GM19193 (cell line): ENCODE measurements around the gene MAPKAPK5.

ENCODE experiments used
- POLR2A ChIP-seq: IDR thresholded peaks from 4 replicates; pipeline ENCODE4 v1.6.1; 2011; ENCODE audit not compliant: insufficient read depth, insufficient read length; ENCODE audit errors: extremely low read depth

The MAPKAPK5 gene

DNA sequence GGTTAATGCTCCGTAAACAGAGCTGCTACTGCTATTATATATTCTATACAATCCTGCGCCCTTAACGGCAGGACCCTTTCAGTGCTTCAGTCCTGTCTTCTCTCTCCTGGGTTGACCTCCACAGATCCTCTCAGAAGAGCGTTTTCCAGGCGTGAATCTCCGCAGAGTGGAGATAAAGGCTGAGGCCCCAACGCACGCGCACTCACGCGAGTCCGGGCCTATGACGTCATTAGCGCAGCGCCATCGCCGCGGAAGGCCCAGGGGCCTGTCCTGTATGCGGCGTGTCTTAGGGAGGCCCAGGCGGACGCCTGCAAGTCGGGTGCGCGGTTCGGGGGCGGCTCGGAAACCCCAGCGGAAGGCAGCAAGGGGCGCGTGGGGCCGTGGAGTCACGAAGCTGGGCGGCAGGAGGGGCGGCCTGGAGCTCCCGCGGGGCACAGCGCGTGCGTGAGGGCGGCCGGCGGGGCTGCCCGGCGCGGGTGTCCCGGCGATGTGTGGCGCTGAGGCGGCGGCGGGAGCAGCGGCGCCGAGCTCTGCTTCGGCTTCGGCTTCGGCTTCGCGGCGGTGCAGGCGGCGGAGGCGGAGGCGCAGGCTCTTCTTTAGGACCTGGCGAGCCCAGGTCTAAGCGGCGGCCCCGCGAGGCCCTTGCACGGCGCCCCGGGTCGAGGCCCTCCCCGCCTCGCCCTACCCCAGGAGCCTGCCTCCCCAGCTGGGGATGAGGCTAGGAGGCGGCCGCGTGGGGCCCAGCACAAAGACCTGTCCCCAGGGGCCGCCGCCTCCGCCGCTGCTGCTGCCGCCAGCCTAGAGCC is at the start of gene MAPKAPK5:
MAPKAPK5 (plus strand) TSS at position 479 of the 806 bp plus-strand sequence. CDS start 506 bp downstream, outside the sequence.
- TF ChIP-seq POLR2A = peak; percentile 91

- no peak for TF ChIP-seq POLR2A
These were observed 49.2 kb upstream of the MAPKAPK5 start for GRCh38 chr12:111792856-111793235.

DNA sequence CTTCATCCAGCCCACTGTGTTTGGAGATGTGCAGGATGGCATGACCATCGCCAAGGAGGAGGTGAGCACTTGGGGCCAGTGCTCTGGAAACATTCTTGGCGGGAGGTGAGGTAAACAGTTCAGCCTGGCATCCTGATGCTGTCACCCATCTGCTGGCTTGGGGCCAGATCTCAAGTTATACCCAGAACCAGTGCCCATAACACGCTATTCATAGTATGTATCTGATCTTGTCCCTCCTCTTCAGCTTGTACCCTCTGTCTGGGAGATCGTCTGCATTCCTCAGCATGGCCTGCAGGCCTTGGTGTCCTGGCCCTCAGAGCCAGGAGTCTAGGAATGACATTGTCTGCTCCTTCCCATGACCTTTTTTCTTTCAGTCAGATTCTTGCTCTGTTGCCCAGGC is 43.8 kb upstream of the MAPKAPK5 start:
- TF ChIP-seq POLR2A = no peak

DNA sequence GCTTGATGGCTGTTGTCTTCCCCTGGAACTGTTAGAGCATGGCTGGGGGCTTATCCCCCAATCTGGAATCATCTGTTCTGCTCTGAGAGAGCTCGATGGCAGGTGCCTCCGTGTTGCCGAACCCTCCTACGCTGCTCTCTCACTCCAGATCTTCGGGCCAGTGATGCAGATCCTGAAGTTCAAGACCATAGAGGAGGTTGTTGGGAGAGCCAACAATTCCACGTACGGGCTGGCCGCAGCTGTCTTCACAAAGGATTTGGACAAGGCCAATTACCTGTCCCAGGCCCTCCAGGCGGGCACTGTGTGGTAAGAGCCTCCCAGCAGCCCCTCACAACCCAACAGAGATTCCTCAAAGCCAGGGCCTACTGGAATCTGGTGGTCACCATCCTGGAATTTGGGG is 42.3 kb upstream of the MAPKAPK5 start:
- TF ChIP-seq POLR2A = no peak

DNA sequence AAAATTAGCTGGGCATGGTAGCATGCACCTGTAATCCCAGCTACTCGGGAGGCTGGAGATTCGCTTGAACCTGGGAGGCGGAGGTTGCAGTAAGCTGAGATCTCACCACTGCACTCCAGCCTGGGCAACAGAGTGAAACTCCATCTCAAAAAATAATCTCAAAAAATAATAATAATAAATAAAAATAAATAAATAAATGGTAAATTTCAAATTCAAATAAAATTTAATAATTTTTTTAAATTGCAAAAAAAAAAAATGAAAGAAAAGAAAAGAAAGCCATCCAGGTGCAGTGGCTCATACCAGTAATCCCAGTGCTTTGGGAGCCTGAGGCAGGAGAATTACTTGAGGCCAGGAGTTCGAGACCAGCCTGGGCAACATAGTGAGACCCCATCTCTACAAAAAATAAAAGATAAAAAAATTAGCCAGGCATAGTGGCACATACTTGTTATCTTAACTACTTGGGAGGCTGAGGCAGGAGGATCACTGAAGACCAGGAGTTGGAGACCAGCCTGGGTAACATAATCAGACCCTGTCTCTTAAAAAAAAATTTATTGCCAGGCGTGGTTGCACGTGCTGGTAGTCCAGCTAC is 38.9 kb upstream of the MAPKAPK5 start:
- no peak for TF ChIP-seq POLR2A

DNA sequence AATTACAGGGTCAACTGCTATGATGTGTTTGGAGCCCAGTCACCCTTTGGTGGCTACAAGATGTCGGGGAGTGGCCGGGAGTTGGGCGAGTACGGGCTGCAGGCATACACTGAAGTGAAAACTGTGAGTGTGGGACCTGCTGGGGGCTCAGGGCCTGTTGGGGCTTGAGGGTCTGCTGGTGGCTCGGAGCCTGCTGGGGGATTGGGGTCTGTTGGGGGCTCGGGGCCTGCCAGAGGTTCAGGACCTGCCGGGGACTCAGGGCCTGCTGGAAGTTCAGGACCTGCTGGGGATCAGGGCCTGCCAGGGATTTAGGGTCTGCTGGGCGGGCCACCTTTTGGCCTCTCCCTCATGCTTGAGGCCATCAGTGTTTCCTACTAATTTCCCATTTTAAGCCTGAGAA is 38.2 kb upstream of the MAPKAPK5 start:
- no peak for TF ChIP-seq POLR2A

DNA sequence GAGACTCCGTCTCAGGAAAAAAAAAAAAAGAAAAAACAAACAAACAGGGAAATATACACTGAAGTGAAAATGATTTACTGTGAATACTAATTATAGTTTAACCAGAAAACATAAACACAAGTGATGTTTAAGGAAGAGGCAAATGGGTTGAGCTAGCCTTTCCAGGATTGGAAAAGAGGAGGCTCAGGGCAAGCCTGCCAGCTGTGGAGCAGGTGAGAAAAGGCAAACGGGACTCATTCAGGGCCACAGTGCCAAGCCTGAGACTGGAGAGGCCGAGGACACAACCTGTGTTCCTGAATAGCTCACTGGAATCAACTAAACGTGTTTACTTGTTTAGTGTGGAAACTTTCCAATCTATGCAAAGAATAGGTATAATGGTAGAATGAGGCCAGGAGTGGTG is 35.7 kb upstream of the MAPKAPK5 start:
- TF ChIP-seq POLR2A = no peak

GRCh38 chr12:111807232-111807631 is 34.8 kb upstream of the MAPKAPK5 start:
- no peak for TF ChIP-seq POLR2A

DNA sequence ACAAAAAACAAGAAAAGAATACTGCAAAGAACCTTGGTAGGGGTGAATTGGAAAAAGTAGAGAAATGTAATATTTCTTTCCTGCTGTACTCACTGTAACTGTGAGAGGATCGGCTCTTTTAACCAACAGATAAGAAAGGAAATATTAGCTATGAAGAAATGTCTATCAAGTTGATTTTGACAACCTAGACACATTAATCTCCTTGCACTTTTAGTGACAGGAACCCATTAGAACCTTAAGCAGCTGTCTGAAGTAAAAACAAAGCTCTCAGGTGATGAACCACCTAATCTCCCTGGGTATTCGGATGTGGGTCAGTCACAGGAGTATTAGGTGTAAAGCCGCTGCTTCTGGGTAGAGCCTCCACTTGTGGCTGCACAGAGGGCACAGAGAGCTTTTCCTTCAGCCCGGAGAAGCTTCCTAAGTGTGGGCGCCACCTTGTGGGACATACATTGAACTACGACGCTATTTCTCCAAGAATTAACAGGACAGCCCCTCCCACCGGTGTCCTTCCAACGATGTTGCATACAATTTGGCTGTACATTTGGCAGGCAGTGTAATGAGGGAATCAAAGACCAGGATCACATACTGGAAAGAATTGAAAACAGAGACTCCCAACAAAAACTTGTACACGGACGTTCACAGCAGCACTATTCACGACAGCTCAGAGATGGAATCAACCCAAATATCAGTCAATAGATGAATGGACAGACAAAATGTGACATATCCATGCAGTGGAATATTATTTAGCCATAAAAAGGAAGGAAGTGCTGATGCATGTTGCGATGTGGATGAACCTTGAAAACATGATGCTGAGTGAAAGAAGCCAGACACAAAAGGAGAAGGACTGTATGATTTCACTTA is 28.9 kb upstream of the MAPKAPK5 start:
- TF ChIP-seq POLR2A = no peak

DNA sequence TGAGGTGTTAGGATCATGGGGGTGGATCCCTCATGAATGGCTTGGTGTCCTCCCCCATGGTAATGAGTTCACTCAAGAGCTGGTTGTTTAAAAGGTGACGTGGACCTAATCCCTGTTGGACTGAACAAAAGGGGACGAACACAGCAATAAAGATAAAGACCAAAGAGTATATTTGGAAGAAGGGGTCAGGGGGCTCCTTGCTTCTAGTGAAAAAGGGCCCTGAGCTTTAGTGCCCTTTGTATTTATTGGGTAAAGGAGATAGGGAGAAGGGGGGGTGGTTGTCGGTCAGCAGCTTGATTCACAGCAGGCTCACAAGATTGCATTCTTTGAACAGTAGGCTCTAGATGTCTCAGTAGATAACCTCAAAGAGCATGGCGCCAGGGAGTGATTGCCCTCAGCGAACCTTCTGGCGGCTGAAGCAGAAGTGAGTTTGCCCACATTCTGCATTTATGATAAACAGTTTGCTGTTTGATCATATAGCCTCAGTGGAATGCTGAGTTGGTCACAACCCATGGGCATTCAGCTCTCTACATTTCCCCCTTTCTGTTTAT is 25.9 kb upstream of the MAPKAPK5 start:
- TF ChIP-seq POLR2A = no peak

DNA sequence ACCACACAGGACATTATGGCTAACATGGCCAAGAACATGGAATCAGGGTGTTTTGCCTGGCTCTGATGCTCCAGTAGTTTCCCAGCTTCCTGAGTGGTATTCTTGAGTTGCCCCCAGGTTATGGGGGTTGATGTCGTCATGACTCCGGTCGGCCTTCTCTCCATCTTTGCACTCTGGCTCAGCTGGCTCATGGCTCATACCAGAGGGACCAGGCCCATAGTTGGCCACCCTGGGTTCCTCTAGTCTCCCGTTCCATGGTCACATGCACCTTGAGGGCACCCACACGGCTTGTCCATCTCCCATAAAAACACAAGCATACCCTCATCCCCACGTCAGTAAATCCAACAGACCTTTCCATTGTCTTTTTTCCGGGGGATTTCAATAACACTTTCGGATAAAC is 23.7 kb upstream of the MAPKAPK5 start:
- no peak for TF ChIP-seq POLR2A

DNA sequence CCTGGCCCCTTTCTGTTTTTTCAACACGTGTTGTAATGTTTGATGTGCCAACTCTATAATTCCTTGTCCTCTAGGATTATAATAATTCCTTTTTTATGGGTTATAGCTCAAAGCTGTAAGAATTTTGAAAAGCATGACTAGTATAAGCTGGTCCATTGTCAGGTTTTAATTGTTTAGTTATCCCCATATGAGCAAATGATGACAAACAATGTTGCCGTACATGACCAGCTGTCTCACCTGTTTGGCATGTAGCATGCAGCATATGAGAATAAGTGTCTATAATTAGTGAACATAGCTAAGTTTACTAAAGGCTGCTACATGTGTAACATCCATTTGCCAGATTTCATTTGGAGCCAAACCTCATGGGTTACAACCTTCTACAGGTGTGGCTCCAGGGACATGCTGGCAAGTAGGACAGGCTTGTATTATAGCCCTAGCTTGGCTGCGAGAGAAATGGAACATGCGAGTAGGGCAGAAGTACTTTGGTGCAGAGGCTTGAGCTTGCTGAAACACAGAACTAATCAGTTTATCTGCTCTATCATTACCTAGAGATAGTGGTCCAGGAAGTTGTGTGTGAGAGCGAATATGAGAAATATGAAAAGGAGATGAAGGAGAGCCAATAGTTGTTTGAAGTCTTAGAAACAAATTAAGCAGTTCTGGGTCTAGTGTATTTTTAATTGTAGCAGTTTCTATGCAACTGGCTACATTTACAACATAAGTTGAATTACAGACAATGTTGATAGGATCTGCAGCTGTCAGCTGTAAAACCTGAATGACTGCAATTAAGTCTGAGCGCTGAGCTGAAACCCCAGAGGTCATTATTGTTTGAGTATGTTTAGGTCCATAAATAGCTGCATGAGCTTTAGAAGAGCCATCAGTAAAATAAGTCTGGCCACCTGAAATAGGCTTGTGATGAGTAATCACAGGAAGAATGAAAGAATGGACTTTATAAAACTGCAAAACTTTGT is 22.6 kb upstream of the MAPKAPK5 start:
- no peak for TF ChIP-seq POLR2A

DNA sequence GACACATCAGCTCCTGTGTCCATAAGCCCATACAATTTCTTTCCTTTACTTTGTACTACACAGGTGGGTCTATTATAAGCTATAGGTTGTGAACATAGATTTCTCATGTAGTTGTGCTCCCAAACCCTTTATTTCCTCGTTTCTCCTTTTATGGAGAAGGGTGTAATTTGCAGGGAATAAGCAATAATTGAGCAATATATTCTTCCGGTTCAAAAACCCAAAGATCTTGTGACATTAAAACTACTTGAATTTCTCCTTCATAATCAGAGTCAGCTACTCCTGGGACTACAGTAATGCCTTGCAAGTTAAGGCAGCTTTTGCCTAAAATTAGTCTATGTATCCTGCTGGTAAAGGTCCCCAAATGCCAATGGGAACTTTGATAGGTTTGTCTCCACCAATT is 19.1 kb upstream of the MAPKAPK5 start:
- TF ChIP-seq POLR2A = no peak

DNA sequence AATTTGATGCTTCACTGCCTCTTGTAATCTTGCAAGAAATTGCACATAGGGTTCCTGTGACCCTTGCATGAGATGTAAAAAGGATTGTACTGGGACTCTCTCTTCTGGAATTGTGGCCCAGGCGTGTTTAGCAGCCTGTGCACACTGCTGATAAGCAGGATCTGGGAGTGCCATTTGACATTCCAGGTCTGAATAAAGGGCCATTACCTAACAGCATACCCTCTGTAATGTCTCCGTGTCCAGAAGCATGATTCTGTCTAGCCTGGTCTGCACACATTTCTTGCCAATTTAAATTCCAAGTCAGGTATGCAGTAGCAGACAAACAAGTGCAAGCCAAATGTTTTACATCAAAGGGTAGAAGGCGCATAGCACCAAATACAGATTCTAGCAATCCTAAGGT is 18.1 kb upstream of the MAPKAPK5 start:
- TF ChIP-seq POLR2A = no peak
